MM.1S (cell line): ENCODE measurements around the gene RCC2.
"Not testable (repeated sequence)": the region's sequence is repeated elsewhere in the genome, so short reads cannot be mapped to it uniquely, and the experiment has no call there.

Experiments used
- EZH2 ChIP-seq: fragments of 300-600 bp; sonication (generic); optimal IDR thresholded peaks from 2 replicates; pipeline ENCODE3; 2017; ENCODE audit warnings: low read depth, mild to moderate bottlenecking, antibody characterized with exemption, low read length, mixed read lengths
- TF ChIP-seq, protein P1 (sequence below): fragments of 300-600 bp; sonication (generic); IDR thresholded peaks from 2 replicates; pipeline ENCODE4 v1.5.1; 2016; ENCODE audit warnings: antibody characterized with exemption, low read length, mixed read lengths

DNA sequence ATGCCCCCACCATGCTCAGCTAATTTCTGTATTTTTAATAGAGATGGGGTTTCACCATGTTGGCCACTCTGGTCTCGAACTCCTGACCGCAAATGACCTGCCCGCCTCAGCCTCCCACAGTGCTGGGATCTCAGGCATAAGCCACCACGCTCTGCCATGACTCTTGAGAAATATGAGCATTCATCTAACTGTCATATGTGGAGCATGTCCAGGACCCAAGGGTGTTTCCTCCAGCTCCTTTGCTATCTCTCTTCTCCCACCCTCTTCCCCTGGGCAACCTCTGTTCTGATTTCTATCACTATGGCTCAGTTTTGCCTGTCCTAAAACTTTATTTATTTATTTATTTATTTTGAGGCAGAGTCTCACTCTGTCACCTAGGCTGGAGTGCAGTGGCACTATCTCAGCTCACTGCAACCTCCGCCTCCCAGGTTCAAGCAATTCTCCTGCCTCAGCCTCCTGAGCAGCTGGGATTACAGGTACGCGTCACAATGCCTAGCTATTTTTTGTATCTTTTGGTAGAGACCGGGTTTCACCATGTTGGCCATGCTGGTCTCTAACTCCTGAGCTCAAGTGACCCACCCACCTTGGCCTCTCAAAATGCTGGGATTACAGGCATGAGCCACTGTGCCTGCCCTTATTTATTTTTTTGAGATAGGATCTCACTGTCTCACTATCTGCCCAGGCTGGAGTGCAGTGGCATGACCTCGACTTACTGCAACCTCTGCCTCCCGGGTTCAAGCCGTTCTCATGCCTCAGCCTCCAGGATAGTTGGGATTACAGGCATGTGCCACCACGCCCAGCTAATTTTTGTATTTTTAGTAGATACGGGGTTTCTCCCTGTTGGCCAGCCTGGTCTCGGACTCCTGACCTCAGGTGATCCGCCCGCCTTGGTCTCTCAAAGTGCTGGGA, 29.1 kb upstream of the RCC2 start:
- TF ChIP-seq, protein P1, sequence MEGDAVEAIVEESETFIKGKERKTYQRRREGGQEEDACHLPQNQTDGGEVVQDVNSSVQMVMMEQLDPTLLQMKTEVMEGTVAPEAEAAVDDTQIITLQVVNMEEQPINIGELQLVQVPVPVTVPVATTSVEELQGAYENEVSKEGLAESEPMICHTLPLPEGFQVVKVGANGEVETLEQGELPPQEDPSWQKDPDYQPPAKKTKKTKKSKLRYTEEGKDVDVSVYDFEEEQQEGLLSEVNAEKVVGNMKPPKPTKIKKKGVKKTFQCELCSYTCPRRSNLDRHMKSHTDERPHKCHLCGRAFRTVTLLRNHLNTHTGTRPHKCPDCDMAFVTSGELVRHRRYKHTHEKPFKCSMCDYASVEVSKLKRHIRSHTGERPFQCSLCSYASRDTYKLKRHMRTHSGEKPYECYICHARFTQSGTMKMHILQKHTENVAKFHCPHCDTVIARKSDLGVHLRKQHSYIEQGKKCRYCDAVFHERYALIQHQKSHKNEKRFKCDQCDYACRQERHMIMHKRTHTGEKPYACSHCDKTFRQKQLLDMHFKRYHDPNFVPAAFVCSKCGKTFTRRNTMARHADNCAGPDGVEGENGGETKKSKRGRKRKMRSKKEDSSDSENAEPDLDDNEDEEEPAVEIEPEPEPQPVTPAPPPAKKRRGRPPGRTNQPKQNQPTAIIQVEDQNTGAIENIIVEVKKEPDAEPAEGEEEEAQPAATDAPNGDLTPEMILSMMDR, result not testable (repeated sequence)
- not testable (repeated sequence) for TF ChIP-seq EZH2
